KMS-11 (cell line): ENCODE data around the gene DSP.

Source experiments
- H2AFZ ChIP-seq: fragments of 200-600 bp; sonication (generic); 2 replicates; pipeline ENCODE4 v1.6.1; 2016; ENCODE audit warnings: antibody characterized with exemption, mixed run types, low read depth
- H3K27ac ChIP-seq: fragments of 200-600 bp; sonication (generic); 2 replicates; pipeline ENCODE4 v1.6.1; 2016; ENCODE audit warnings: mild to moderate bottlenecking, mixed run types
- H3K27me3 ChIP-seq: fragments of 200-600 bp; sonication (generic); 2 replicates; pipeline ENCODE4 v1.6.1; 2017; ENCODE audit warnings: mild to moderate bottlenecking, low read depth, mixed run types, moderate library complexity; ENCODE audit not compliant: insufficient read depth
- H3K36me3 ChIP-seq: fragments of 200-600 bp; sonication (generic); 2 replicates; pipeline ENCODE4 v1.6.1; 2017; ENCODE audit warnings: mild to moderate bottlenecking, mixed run types; ENCODE audit not compliant: insufficient read depth
- H3K4me1 ChIP-seq: fragments of 200-600 bp; sonication (generic); 2 replicates; pipeline ENCODE4 v1.6.1; 2016; ENCODE audit warnings: mild to moderate bottlenecking, low read depth, mixed run types; ENCODE audit not compliant: poor library complexity, severe bottlenecking
- H3K4me2 ChIP-seq: fragments of 200-600 bp; sonication (generic); 2 replicates; pipeline ENCODE4 v1.7.0; 2016; ENCODE audit warnings: mild to moderate bottlenecking, mixed run types
- H3K4me3 ChIP-seq: fragments of 200-600 bp; sonication (generic); IDR thresholded peaks from 2 replicates; pipeline ENCODE4 v1.6.1; 2017; ENCODE audit warnings: low read depth, low read length, mixed read lengths; ENCODE audit not compliant: insufficient read depth
- H3K79me2 ChIP-seq: fragments of 200-600 bp; sonication (generic); 2 replicates; pipeline ENCODE4 v1.6.1; 2016; ENCODE audit warnings: low read depth, mixed run types; ENCODE audit not compliant: insufficient read depth
- H3K9ac ChIP-seq: fragments of 200-600 bp; sonication (generic); 2 replicates; pipeline ENCODE4 v1.6.1; 2016; ENCODE audit warnings: mild to moderate bottlenecking, mixed run types
- H4K20me1 ChIP-seq: fragments of 200-600 bp; sonication (generic); 2 replicates; pipeline ENCODE4 v1.6.1; 2016; ENCODE audit warnings: mild to moderate bottlenecking, mixed run types; ENCODE audit not compliant: insufficient read depth
- TF ChIP-seq, protein P1 (sequence below): fragments of 200-600 bp; sonication (generic); conservative IDR thresholded peaks from 2 replicates; pipeline ENCODE4 v1.6.1; 2017; ENCODE audit warnings: low read depth, mild to moderate bottlenecking, antibody characterized with exemption, low read length, moderate library complexity, mixed read lengths

DSP gene

DNA sequence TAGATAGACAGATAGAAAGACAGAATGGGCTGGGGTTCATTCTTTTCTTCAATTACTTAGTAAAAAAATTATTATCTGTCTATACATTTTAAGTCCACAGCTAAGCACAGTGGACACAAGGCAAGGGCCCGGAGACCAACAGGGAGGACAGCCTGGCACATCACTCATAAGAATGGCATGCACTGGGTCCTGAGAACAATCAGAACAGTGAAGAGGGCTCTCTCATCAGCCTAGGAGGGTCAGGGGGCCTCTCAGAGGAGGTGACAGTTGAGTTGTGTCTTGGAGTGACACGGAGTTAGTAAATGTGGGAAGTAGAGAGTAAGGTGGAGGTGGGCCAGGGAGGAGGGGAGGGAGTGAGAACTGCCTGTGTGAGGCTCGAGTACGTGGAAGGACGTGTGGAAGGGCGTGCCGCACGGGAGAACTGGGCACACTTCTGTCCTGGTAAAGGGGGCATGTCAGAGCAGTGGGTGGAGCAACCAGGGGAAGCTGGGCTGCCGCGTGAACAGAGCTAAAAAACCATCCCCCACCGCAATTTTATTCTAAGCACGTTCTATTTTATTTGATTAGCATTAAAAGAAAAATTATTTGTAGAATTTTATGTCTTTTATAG lies 45.1 kb upstream of the DSP start:
- H3K4me1 ChIP-seq: no peaks in the 10 kb centered on the region
- H3K36me3 ChIP-seq: no peaks in the 10 kb centered on the region
- no peaks in the 10 kb centered on the region for H3K79me2 ChIP-seq
- no peak overlapping the region for H3K4me2 ChIP-seq
- H3K4me3 ChIP-seq: no peak overlapping the region
- no peak overlapping the region for H3K9ac ChIP-seq
- no peaks in the 10 kb centered on the region for H3K27me3 ChIP-seq
- no peak overlapping the region for H3K27ac ChIP-seq
- H2AFZ ChIP-seq: no peak overlapping the region
- TF ChIP-seq, protein P1, sequence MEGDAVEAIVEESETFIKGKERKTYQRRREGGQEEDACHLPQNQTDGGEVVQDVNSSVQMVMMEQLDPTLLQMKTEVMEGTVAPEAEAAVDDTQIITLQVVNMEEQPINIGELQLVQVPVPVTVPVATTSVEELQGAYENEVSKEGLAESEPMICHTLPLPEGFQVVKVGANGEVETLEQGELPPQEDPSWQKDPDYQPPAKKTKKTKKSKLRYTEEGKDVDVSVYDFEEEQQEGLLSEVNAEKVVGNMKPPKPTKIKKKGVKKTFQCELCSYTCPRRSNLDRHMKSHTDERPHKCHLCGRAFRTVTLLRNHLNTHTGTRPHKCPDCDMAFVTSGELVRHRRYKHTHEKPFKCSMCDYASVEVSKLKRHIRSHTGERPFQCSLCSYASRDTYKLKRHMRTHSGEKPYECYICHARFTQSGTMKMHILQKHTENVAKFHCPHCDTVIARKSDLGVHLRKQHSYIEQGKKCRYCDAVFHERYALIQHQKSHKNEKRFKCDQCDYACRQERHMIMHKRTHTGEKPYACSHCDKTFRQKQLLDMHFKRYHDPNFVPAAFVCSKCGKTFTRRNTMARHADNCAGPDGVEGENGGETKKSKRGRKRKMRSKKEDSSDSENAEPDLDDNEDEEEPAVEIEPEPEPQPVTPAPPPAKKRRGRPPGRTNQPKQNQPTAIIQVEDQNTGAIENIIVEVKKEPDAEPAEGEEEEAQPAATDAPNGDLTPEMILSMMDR: no peak
- no peaks in the 10 kb centered on the region for H4K20me1 ChIP-seq

DNA sequence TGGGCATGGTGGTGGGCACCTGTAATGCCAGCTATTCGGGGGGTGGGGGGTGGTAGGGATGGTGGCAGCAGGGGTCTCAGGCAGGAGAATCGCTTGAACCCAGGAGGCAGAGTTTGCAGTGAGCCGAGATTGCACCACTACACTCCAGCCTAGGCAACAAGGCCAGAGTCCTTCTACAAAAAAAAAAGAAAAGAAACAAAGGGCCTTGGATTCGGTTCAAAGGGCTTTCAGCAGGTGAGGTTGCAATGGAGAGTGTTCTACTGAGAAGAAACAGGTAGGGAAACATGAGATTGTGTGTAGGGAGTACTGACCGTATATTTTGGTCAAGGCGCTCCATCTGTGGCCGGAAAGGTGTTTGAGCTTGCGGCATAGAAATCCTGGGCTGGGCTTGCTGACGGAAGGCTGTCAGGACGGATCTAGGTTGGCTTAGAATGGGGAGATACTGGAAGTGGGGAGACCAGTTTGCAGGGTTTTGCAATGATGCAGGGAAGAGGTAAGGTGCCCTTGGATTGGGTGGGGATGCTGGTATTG lies 40.7 kb upstream of the DSP start:
- Histone ChIP-seq H3K4me2 (no peak overlapping the region), H3K27me3 (no peaks in the 10 kb centered on the region), H2AFZ (no peak overlapping the region), H3K9ac (no peak overlapping the region), H3K79me2 (no peaks in the 10 kb centered on the region), H3K36me3 (no peaks in the 10 kb centered on the region), H4K20me1 (no peaks in the 10 kb centered on the region), H3K4me1 (no peaks in the 10 kb centered on the region), H3K4me3 (no peak overlapping the region), H3K27ac (no peak overlapping the region)
- TF ChIP-seq, protein P1: no peak

DNA sequence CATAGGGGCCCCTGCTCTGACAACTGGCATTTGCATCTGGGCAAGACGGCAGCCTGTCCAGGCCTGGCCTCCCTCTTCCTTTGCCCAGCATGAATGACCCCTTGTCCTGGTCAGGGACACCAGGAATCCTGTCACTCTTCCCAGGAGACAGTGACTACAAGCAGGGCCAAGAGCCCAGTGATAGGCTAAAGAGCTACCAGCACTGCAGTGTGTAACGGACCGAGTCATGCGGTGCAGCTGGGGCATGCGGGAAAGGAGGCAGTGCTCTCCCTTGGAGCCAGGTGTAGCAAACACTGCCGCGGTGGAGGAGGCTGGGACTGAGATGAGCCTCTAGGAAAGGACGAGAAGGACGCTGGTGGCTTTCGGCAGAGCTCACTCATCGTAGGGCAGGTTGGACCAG lies 38.7 kb upstream of the DSP start:
- Histone ChIP-seq H3K4me1 (no peaks in the 10 kb centered on the region), H2AFZ (no peak overlapping the region)

DNA sequence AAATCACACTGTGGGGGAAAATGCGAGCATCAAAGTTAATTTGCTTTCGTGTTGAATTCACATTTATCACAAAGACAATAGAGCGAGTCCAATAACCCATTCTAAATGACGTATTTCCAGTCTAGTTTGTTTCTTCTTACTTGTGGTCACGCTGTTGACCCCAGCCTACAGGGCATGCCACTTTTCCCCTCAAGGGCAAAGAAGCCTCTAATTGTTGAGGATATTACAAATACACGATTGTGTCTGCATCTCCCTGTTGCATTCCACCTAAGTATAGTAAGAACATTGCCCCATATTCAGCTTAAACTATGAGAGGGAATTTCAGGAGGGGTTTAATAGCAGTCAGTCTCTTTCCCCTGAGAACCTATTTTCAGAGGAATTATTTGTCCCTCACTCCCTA lies 37.4 kb upstream of the DSP start:
- H3K4me2 ChIP-seq: no peak overlapping the region
- H3K4me3 ChIP-seq: no peak overlapping the region
- TF ChIP-seq, protein P1: no peak
- H3K4me1 ChIP-seq: no peaks in the 10 kb centered on the region
- H3K9ac ChIP-seq: no peak overlapping the region
- no peaks in the 10 kb centered on the region for H3K79me2 ChIP-seq
- no peaks in the 10 kb centered on the region for H4K20me1 ChIP-seq
- no peak overlapping the region for H2AFZ ChIP-seq
- no peak overlapping the region for H3K27ac ChIP-seq
- no peaks in the 10 kb centered on the region for H3K27me3 ChIP-seq
- H3K36me3 ChIP-seq: no peaks in the 10 kb centered on the region

More for the DNA sequence above, 38.7 kb upstream of the DSP start:
- no peaks in the 10 kb centered on the region for H3K79me2 ChIP-seq
- no peaks in the 10 kb centered on the region for H4K20me1 ChIP-seq
- H3K36me3 ChIP-seq: no peaks in the 10 kb centered on the region
- TF ChIP-seq, protein P1: no peak
- no peak overlapping the region for H3K4me3 ChIP-seq
- no peak overlapping the region for H3K9ac ChIP-seq
- no peaks in the 10 kb centered on the region for H3K27me3 ChIP-seq
- no peak overlapping the region for H3K4me2 ChIP-seq
- no peak overlapping the region for H3K27ac ChIP-seq
